Measurements from ENCODE around the gene RNF220. TPM values are rescaled to one million over a fixed set of nuclear protein-coding genes. Genes with fewer than 3 reads are reported as not detected.

RNF220 gene
- total and polyA plus RNA-seq, 10 donors: 59.0 to 126 (median 71.7) TPM

- no peaks in the 10 kb centered on the region for H3K9me3 ChIP-seq
- H3K4me1 ChIP-seq: no peaks in the 10 kb centered on the region
- intact Hi-C loops (cut with DNase I; ENCODE audit: low total_unique reads): no loop called here
These were observed 197.9 kb downstream of the RNF220 start for GRCh38 chr1:44602634-44603628.

DNA sequence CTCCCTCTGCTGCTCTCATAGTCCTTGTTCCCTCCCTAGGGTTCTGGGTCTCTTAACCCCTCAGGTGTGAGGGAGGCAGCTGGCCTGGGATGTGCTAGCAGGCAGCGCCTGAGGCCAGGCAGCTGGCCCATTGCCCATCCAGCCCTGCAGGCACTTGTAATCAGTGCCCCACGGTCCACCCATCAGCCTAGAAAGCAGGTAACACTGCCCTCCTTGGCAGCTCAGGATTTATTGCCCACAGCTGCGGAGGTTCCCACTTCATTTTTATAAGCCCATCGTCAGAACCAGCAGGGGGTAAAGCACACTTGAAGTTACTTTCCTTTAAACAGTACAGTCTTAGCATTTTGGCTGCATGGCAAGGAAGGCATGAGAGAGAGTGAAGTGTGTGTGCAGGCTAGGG lies 198.7 kb downstream of the RNF220 start:
- H3K9me3 ChIP-seq: no peaks in the 10 kb centered on the region
- H3K4me1 ChIP-seq: no peaks in the 10 kb centered on the region
- TF ChIP-seq POLR2A (IDR thresholded peaks at IDR 0.05) (no peak), POLR2AphosphoS5 (IDR thresholded peaks at IDR 0.05) (no peak), CTCF (IDR thresholded peaks at IDR 0.05 in 8 of 11, conservative IDR thresholded peaks at IDR 0.05 in 3 of 11) (no peak)
- H3K27ac ChIP-seq: no peak overlapping the region
- H3K4me3 ChIP-seq: no peak overlapping the region
- H3K27me3 ChIP-seq (replicated peaks in 1 of 7): peaks cover 0 to 41% (median 0%) of the 10 kb centered on the region in 7 donors
- 56 to 68% (median 63%) methylated on average over 4 of the region's 4 CpGs for WGBS, 5 donors
- DNase-seq: peak; percentile 43
- no peaks in the 10 kb centered on the region for H3K36me3 ChIP-seq
- intact Hi-C loops (cut with DNase I; ENCODE audit: low total_unique reads): no loop called here

More at GRCh38 chr1:44602634-44603628, 197.9 kb downstream of the RNF220 start:
- 66 to 77% (median 74%) methylated on average over 27 to 29 of the region's 29 CpGs for WGBS, 5 donors
- H3K27ac ChIP-seq: no peak overlapping the region
- TF ChIP-seq POLR2AphosphoS5 (IDR thresholded peaks at IDR 0.05): no peak
- TF ChIP-seq CTCF (IDR thresholded peaks at IDR 0.05 in 8 of 11, conservative IDR thresholded peaks at IDR 0.05 in 3 of 11): no peak
- H3K4me3 ChIP-seq: no peak overlapping the region
- DNase-seq: peak; percentile 53
- peaks cover 0 to 45% (median 0%) of the 10 kb centered on the region in 7 donors for H3K27me3 ChIP-seq (replicated peaks in 1 of 7)
- no peaks in the 10 kb centered on the region for H3K36me3 ChIP-seq

- H3K9me3 ChIP-seq: no peaks in the 10 kb centered on the region
- no peaks in the 10 kb centered on the region for H3K4me1 ChIP-seq
- peak; percentile 44 for DNase-seq
- no peaks in the 10 kb centered on the region for H3K36me3 ChIP-seq
- H3K4me3 ChIP-seq: no peak overlapping the region
- H3K27ac ChIP-seq: no peak overlapping the region
- H3K27me3 ChIP-seq (replicated peaks in 1 of 7): peaks cover 0 to 41% (median 0%) of the 10 kb centered on the region in 7 donors
- TF ChIP-seq CTCF (IDR thresholded peaks at IDR 0.05 in 8 of 11, conservative IDR thresholded peaks at IDR 0.05 in 3 of 11): no peak
- no peak for TF ChIP-seq POLR2A (IDR thresholded peaks at IDR 0.05)
- TF ChIP-seq POLR2AphosphoS5 (IDR thresholded peaks at IDR 0.05): no peak
- 67 to 93% (median 78%) methylated on average over 3 of the region's 3 CpGs for WGBS, 5 donors
- intact Hi-C loops (cut with DNase I; ENCODE audit: low total_unique reads): no loop called here
These were observed 199.3 kb downstream of the RNF220 start for GRCh38 chr1:44604157-44604955.

Measured in spleen (tissue), 11 donors.